ENCODE data around the gene FBXW4. TPM values are rescaled to one million over a fixed set of nuclear protein-coding genes. Genes with fewer than 3 reads are reported as not detected.

FBXW4 gene
- total and polyA plus RNA-seq, 2 of the 8 experiments (the other 6 are each of a cell fraction or from before 2014, with no cell fraction given): 29.0 to 32.8 TPM

DNA sequence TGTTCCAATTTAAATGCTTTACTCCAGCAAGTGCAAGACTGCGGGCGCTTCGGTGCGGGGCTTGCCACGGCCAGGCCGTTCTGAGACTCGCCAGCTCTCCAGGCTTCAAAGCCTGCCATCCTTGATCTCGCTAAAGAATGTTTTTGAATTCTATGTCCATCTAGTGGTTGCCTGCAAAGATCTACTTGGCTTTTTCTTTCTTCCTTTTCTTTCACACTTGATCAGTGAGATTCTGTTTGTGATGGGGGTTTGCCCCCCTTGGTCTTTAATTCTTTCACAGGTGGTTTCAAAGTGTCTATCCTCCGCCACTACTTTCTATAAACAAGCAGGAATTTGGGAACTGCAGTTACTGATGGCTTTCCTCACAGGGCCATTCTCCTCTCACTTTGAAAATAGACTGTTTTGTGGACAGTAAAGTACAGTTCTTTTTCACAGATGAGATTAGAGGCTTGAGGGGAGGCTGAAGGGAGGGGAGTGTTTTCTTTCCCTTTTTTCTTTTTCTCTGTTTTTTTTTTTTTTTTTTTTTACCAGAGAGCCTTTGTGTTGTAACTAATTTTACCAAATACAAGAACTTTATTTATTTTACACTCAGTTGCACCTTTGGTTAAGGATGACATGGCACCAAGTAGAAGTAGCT, 15.2 kb upstream of the FBXW4 start:
- no peak overlapping the region for H4K5ac ChIP-seq (ENCODE audit: insufficient read length, low read depth, low read length)
- H2AFZ ChIP-seq (ENCODE audit: low read length): no peak overlapping the region
- H2BK120ac ChIP-seq (replicated peaks; ENCODE audit: low read depth, low read length): no peak overlapping the region
- no peaks in the 10 kb centered on the region for H3K36me3 ChIP-seq (ENCODE audit: control insufficient read depth in 2 of 4, insufficient read depth in 4 of 4, low read length in 3 of 4)
- H3K23ac ChIP-seq (ENCODE audit: insufficient read length): no peak overlapping the region
- H3K4me3 ChIP-seq (ENCODE audit: extremely low read depth in 1 of 4, insufficient read depth in 2 of 4, low read depth in 3 of 4, low read length in 4 of 4): no peak overlapping the region
- no peaks in the 10 kb centered on the region for H3K79me1 ChIP-seq (ENCODE audit: low read depth, low read length)
- H3K79me2 ChIP-seq (ENCODE audit: control insufficient read depth in 1 of 2, insufficient read depth in 2 of 2, low read length in 2 of 2): no peaks in the 10 kb centered on the region
- no peak overlapping the region for H4K8ac ChIP-seq (ENCODE audit: extremely low read depth, insufficient read depth, low read length)
- H2BK12ac ChIP-seq (ENCODE audit: low read depth, low read length): no peak overlapping the region
- ChIA-PET POLR2A (ENCODE audit: partially characterized antibody) (no interaction called here), CTCF (ENCODE audit: partially characterized antibody) (interaction anchor here (0.6 to 2.1 kb wide), 8 partner anchors 9 to 1602 kb away, joined by 3 to 10 read pairs (median 4); no protein-coding TSS in a partner anchor)
- H3K56ac ChIP-seq (replicated peaks; ENCODE audit: insufficient read length, low read depth, low read length): no peak overlapping the region
- no peak overlapping the region for H3K9ac ChIP-seq (replicated peaks in 1 of 4; ENCODE audit: extremely low read depth in 1 of 4, low read depth in 3 of 4, low read length in 3 of 4)
- H2BK15ac ChIP-seq (ENCODE audit: low read length): no peak overlapping the region
- WGBS, 2 experiments (ENCODE audit: extremely low coverage in 1 of 2, insufficient coverage in 1 of 2, insufficient read length in 1 of 2, insufficient replicate concordance in 2 of 2, low coverage in 1 of 2, low lambda C conversion rate in 2 of 2, missing lambda C conversion rate in 1 of 2): 83% methylated on average over 9 of the region's 9 CpGs; no CpG with 5 or more reads in 1 of the 2 experiments
- H3K23me2 ChIP-seq (ENCODE audit: low read depth, low read length): no peaks in the 10 kb centered on the region
- DNase-seq (ENCODE audit: low read depth in 1 of 2, low spot score in 2 of 2): no peak
- H3K4me2 ChIP-seq (ENCODE audit: insufficient read depth in 1 of 2, low read depth in 2 of 2, low read length in 2 of 2): no peak overlapping the region
- no peaks in the 10 kb centered on the region for H3K9me3 ChIP-seq (ENCODE audit: insufficient read depth in 2 of 2, low read depth in 1 of 2, low read length in 1 of 2)
- no peak overlapping the region for H2BK20ac ChIP-seq (ENCODE audit: low read length)
- no peak overlapping the region for H3K18ac ChIP-seq (ENCODE audit: extremely low read depth, low read length)
- no peaks in the 10 kb centered on the region for H3K27me3 ChIP-seq (replicated peaks in 1 of 4; ENCODE audit: control insufficient read depth in 3 of 4, extremely low read depth in 1 of 4, insufficient read depth in 3 of 4, low read length in 3 of 4)
- H3K4ac ChIP-seq (replicated peaks; ENCODE audit: insufficient read length, low read depth, low read length): no peak overlapping the region
- no peaks in the 10 kb centered on the region for H3K4me1 ChIP-seq (replicated peaks in 1 of 4; ENCODE audit: control insufficient read depth in 3 of 4, insufficient read depth in 4 of 4, low read length in 3 of 4)
- H4K20me1 ChIP-seq (replicated peaks in 1 of 2; ENCODE audit: control insufficient read depth in 1 of 2, insufficient read depth in 2 of 2, low read length in 2 of 2): no peaks in the 10 kb centered on the region
- no peak overlapping the region for H2AK5ac ChIP-seq (ENCODE audit: low read depth, low read length)
- no peak overlapping the region for H4K91ac ChIP-seq (replicated peaks; ENCODE audit: insufficient read length, low read length)
- peak; percentile 79 for FAIRE-seq
- H3K27ac ChIP-seq (ENCODE audit: low read depth, low read length): no peak overlapping the region
- TF ChIP-seq CTBP2 (IDR thresholded peaks at IDR 0.05; ENCODE audit: borderline replicate concordance, insufficient read depth, insufficient read length, low read length): no peak
- TF ChIP-seq, protein P1, sequence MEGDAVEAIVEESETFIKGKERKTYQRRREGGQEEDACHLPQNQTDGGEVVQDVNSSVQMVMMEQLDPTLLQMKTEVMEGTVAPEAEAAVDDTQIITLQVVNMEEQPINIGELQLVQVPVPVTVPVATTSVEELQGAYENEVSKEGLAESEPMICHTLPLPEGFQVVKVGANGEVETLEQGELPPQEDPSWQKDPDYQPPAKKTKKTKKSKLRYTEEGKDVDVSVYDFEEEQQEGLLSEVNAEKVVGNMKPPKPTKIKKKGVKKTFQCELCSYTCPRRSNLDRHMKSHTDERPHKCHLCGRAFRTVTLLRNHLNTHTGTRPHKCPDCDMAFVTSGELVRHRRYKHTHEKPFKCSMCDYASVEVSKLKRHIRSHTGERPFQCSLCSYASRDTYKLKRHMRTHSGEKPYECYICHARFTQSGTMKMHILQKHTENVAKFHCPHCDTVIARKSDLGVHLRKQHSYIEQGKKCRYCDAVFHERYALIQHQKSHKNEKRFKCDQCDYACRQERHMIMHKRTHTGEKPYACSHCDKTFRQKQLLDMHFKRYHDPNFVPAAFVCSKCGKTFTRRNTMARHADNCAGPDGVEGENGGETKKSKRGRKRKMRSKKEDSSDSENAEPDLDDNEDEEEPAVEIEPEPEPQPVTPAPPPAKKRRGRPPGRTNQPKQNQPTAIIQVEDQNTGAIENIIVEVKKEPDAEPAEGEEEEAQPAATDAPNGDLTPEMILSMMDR (IDR thresholded peaks at IDR 0.05; ENCODE audit: control extremely low read depth in 1 of 3, insufficient read depth in 1 of 3, low read depth in 1 of 3, low read length in 3 of 3): peak in 1 of 3 experiments; percentile 16; a peak in 1 of 4 replicates
- H2BK5ac ChIP-seq (ENCODE audit: low read depth, low read length): no peak overlapping the region
- no peak overlapping the region for H3K14ac ChIP-seq (ENCODE audit: insufficient read length)

All from H1 (cell line).